GM12873 (cell line): ENCODE measurements around the gene ZNF205.

Experiments used
- CTCF ChIP-seq: IDR thresholded peaks from 2 replicates; pipeline ENCODE4 v1.5.1; 2012; ENCODE audit warnings: low read depth, mild to moderate bottlenecking, moderate library complexity, low read length, control low read depth; ENCODE audit not compliant: insufficient read depth; ENCODE audit errors: missing control alignments

Gene ZNF205

DNA sequence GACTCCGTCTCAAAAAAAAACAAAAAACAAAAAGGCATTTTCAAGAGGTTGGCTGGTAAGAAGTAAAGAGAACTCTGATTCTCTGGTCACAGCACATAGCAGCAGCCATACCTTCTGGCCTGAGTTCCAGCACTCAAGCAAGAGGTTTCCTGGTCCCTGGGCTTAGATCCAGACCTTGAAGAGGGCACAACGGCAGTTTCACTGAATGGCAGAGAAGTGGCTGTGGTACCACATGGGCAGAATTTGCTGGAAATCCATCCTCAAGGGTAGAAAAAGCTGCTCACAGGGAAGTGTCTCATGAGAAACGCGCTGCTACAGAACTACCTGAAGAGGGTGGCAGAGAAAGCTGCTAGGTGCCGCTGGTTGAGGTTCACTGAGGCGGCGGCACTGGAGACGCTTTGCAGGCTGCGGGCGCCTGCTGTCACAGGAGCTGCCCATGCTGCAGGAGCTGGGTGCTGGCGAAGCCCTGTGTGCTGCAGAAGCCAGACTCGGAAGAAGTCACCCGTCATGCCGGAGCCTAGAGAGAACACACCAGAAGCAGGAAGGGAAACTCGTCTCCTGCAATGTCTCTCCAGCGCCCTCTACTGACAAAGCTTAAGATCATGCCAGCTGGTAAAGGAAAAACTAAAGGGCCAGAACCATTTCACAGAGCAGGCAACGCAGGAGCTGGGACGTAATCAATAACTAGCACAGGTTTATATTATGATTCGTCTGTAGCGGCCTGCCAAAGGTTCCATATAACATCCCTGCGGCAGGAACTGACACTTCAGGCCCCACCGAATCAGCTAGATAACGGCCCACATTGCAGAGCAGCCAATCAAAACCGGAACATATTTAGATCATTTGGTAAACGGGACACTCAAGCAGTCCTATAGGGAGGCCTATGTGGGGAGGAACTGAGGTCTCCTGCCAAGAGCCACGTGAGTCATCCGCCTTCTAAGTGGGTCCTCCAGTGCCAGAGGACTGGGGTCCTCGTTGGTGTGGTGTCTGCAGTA lies 17.0 kb downstream of the ZNF205 start:
- peak; percentile 95 for TF ChIP-seq CTCF

DNA sequence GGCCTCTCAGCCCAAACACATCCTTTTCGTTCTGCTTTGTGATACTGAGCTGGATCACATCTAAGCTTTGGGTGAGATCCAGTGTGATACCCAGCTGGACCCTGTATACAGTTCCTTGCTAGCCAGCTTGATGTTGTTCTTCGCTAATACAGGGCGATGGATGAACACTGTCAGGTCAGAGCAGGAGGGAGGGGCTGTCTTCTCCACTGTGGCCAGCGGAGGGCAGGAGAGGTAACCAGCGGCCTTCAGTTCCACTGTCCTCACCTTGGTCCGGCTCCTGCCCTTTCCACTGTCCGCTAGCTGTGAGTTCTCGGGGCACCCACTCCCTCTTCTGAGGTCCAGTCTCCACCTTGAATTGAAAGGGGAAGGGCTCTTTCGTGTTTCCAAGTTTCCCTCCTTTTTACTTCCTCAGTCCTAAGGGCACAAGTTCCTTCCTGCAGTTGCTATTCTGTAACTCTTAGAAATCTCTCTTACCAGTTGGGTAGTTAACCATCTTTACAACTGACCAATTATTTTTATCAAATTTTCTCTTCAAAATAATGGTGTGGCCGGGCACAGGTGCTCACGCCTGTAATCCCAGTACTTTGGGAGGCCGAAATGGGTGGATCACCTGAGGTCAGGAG lies 19.5 kb downstream of the ZNF205 start:
- peak; percentile 87 for TF ChIP-seq CTCF

DNA sequence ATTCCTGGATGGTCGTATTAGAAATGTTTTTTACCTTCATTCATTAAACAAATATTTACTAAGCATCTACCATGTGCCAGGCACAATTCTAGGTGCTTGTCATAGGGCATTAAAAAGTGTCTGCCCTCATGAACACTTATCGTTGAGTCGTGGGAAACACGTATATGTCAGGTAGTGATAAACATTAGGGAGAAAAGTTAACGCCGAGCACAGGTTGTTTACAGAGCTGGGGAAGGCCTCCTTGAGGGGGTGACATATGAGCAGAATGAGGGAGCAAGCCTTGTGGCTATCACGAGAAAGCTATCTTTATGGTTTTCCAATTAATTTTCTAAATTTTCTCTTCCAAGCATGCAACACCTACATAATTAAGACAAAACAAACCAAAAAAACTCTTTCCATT lies 21.5 kb downstream of the ZNF205 start:
- TF ChIP-seq CTCF = no peak

- TF ChIP-seq CTCF = no peak
Measured at GRCh38 chr16:3134338-3135125, 22.1 kb downstream of the ZNF205 start, which contains the start of gene ZNF213. Gene ZNF213 (plus strand): TSS chr16:3135029. CDS start chr16:3137281, 2,252 bp downstream.

DNA sequence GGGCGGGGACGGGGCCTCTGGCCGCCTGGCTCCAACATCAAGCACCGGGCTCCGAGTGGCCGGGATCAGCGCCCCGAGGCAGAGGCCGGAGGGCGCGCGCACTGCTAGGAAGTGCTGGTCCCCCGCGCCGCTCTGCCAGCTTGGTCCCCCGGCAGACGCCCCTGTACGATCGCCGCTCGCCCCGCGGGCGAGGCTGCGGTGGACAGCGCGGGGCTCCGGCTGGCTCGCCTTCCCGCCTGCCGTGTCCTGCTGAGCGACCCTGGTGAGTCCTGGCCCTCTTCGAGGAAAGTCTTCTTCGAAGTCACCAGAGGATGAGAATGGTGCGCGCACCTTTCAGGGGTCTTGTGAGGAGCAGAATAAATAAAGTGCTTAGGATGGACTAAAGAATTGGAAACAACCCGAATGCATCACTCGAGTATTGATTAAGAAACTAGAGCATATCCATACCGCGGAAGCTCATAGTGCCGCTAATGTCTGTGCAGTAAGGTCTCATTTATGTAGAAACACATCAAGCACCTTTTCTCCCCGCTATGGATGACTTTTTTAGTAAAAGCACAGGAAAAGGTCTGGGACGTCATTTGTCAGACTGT lies 22.8 kb downstream of the ZNF205 start:
- TF ChIP-seq CTCF = no peak

DNA sequence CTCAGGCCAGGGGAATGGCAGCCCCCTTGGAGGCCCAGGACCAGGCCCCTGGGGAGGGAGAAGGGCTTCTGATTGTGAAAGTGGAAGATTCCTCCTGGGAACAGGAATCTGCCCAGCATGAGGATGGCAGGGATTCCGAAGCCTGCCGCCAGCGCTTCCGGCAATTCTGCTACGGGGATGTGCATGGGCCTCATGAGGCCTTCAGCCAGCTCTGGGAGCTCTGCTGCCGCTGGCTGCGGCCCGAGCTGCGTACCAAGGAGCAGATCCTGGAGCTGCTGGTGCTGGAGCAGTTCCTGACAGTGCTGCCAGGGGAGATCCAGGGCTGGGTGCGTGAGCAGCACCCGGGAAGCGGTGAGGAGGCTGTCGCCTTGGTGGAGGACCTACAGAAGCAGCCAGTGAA lies 24.9 kb downstream of the ZNF205 start:
- TF ChIP-seq CTCF = no peak

GRCh38 chr16:3138342-3138741 lies 26.0 kb downstream of the ZNF205 start:
- no peak for TF ChIP-seq CTCF
